ENCODE results near the gene PXK.

PXK gene

DNA sequence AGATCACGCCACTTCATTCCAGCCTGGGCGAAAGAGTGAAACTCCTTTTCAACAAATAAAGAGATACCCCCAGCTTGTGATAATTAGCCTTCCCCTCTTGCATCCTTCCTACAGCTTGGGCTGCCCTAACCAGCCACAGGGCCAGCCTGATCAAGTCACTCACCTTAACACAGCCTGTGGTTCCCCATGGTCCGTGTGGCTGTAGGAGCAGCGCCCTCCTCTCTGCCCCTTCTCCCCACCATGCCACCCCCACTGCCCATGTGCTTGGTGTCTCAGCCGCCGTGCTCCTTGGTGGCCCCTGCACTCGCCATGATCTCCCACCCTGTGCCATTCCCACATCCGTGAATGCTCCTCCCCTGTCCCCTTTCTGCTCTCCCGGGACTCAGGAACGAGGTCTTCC is 39.8 kb upstream of the PXK start:
- TF ChIP-seq, protein P1, sequence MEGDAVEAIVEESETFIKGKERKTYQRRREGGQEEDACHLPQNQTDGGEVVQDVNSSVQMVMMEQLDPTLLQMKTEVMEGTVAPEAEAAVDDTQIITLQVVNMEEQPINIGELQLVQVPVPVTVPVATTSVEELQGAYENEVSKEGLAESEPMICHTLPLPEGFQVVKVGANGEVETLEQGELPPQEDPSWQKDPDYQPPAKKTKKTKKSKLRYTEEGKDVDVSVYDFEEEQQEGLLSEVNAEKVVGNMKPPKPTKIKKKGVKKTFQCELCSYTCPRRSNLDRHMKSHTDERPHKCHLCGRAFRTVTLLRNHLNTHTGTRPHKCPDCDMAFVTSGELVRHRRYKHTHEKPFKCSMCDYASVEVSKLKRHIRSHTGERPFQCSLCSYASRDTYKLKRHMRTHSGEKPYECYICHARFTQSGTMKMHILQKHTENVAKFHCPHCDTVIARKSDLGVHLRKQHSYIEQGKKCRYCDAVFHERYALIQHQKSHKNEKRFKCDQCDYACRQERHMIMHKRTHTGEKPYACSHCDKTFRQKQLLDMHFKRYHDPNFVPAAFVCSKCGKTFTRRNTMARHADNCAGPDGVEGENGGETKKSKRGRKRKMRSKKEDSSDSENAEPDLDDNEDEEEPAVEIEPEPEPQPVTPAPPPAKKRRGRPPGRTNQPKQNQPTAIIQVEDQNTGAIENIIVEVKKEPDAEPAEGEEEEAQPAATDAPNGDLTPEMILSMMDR (IDR thresholded peaks at IDR 0.05; ENCODE audit: control insufficient read depth, extremely low read depth, insufficient read depth) = no peak
- DNase-seq (ENCODE audit: low read depth) = no peak

DNA sequence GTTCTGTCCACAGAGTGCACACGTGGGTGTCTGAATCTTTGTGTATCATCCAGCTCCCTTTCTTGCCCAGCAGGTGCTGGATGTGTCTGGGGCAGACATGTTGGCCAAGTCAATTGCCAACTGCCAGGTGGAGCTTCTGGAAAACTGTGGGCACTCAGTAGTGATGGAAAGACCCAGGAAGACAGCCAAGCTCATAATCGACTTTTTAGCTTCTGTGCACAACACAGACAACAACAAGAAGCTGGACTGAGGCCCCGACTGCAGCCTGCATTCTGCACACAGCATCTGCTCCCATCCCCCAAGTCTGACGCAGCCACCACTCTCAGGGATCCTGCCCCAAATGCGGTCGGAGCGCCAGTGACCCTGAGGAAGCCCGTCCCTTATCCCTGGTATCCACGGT is 39.2 kb upstream of the PXK start:
- no peak overlapping the region for H3K4me3 ChIP-seq (ENCODE audit: low read depth, low read length)
- no peak for DNase-seq (ENCODE audit: low read depth)
- TF ChIP-seq, protein P1 (IDR thresholded peaks at IDR 0.05; ENCODE audit: control insufficient read depth, extremely low read depth, insufficient read depth) = no peak

More for the DNA sequence above, 39.8 kb upstream of the PXK start:
- H3K4me3 ChIP-seq (ENCODE audit: low read depth, low read length) = no peak overlapping the region

DNA sequence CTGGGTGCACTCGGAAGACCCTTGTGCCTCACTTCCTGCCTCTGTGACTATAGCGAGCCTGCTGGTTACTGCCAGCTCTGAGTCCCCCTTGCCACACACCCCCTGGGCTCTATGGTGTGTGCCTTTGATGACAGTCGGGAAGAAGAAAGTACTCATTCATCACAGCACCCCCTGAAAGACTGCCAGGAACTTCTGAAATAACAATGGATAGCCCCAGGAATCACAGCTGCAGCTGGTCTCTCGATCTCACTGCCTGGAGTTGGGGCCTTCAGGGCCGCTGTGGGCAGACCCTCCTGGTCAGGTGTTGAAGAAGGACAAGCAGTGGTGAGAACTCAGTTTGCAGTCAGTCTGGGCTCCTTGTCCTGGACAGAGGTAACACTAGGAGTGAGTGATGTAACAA is 36.4 kb upstream of the PXK start:
- no peak overlapping the region for H3K4me3 ChIP-seq (ENCODE audit: low read depth, low read length)
- TF ChIP-seq, protein P1 (IDR thresholded peaks at IDR 0.05; ENCODE audit: control insufficient read depth, extremely low read depth, insufficient read depth) = no peak
- DNase-seq (ENCODE audit: low read depth) = no peak

DNA sequence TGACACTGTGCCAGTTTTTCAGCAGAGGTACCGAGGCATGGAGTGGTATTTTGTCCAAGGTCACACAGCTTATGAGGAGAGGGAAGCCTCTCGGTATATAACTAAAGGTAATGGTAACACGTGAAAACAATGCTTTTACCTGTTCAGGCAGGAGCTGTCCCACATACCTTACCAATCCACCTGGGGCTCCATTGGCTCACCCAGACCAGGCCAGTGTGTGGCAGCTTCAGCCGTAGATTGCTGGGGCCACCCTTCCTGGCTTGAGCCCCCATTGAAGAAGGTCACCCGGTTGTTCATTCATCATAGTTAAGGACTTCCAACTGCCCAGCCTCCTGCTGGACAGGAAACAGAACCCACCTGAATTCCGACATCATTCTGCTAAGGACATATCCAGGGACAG is 35.8 kb upstream of the PXK start:
- H3K4me3 ChIP-seq (ENCODE audit: low read depth, low read length) = no peak overlapping the region
- TF ChIP-seq, protein P1 (IDR thresholded peaks at IDR 0.05; ENCODE audit: control insufficient read depth, extremely low read depth, insufficient read depth) = no peak
- DNase-seq (ENCODE audit: low read depth) = no peak

DNA sequence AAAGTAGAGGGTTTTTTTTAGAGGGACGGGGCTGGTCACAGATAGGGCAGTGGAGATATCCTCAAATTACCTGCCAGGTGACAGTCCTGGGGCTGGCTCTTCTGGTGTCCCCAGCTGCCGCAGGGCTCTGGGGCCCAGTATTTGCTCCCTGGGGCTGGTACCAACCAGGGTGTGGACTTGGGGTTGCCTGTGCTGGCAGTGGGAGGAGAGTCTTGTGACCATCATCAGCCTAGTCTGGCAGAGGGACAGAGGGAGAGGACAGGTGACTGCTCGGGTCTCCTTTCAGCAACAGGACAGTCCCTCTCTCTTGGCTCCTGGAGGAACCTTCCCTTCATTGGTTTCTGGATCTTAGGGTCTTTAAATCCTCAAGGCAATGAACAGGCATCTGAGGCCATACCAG is 34.5 kb upstream of the PXK start:
- no peak for DNase-seq (ENCODE audit: low read depth)
- H3K4me3 ChIP-seq (ENCODE audit: low read depth, low read length) = no peak overlapping the region
- TF ChIP-seq, protein P1 (IDR thresholded peaks at IDR 0.05; ENCODE audit: control insufficient read depth, extremely low read depth, insufficient read depth) = no peak

DNA sequence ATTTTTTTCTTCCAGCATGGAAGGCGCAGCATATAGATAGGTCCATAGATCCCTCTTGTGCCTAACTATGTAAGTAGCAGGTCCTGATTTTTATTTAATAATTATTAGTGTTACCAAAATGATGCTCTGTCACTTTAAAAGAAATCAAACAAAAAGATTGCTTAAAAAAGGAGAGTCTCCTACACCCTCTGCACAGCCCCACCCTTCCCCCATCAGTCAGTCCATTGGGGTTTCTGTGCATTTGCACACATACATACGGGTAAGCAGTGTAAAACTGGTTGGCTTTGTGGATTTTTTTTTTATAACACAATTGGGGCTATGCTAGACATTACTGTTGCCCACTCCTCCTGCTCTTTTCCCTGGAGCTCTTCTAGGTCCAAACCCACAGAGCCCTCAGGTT is 33.6 kb upstream of the PXK start:
- TF ChIP-seq, protein P1 (IDR thresholded peaks at IDR 0.05; ENCODE audit: control insufficient read depth, extremely low read depth, insufficient read depth) = no peak
- DNase-seq (ENCODE audit: low read depth) = no peak
- no peak overlapping the region for H3K4me3 ChIP-seq (ENCODE audit: low read depth, low read length)

DNA sequence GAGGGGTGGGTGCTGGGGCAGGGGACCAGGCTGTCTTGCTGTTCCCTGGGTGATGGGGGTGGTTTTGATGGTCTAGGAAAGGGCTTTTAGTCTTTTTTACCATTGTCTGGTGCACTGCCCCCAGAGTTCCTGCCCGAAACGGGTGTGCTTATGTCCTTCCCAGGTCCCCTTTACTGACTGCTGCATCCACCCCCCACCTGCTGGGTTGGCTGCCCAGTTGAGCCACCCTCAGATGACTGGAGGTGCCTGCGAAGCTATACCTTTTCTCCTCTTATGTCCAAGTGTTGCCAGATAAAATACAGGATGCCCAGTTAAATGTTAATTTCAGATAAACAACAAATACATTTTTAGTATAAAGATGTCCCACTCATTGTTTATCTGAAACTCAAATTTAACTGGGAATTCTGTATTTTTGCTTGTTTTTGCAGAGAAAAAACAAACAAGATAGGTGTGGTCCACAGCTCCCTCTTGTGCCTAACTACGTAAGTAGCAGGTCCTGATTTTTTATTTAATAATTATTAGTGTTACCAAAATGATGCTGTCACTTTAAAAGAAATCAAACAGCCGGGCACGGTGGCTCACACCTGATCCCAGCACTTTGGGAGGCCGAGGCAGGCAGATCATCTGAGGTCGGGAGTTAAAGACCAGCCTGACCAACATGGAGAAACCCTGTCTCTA is 32.7 kb upstream of the PXK start:
- no peak for DNase-seq (ENCODE audit: low read depth)
- H3K4me3 ChIP-seq (ENCODE audit: low read depth, low read length) = no peak overlapping the region
- TF ChIP-seq, protein P1 (IDR thresholded peaks at IDR 0.05; ENCODE audit: control insufficient read depth, extremely low read depth, insufficient read depth) = peak; percentile 54

Data from LNCaP clone FGC (cell line).